ENCODE results near the gene TMPRSS9.
"Not testable (repeated sequence)": the region's sequence is repeated elsewhere in the genome, so short reads cannot be mapped to it uniquely, and the experiment has no call there.

TMPRSS9 gene

DNA sequence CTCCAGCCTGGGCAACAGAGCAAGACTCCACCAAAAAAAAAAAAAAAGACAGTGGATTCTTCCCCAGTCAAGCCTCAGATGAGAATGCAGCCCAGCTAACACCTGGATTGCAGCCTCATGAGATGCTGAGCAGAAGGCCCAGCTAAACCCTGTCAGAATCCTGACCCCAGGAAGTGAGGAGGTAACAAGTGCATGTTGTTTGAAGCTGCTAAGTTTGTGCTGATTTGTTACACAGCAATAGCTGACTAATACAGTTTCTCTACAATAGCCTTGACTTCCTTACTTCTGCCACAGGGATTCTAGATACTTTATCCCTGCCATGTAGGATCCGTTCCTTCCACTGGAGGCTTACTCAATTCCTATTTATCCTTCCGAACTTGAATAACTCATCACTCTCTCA, 20.5 kb downstream of the TMPRSS9 start:
- in situ Hi-C loops (cut with MboI; ENCODE audit: low pct_unique_long_range_greater_than_20kb, low sequenced_read_pairs), result no loop called here

GRCh38 chr19:2381148-2381820, 21.2 kb downstream of the TMPRSS9 start:
- in situ Hi-C loops (cut with MboI; ENCODE audit: low pct_unique_long_range_greater_than_20kb, low sequenced_read_pairs), result no loop called here
- DNase-seq, result no peak

More for the DNA sequence above, 20.5 kb downstream of the TMPRSS9 start:
- DNase-seq, result no peak

DNA sequence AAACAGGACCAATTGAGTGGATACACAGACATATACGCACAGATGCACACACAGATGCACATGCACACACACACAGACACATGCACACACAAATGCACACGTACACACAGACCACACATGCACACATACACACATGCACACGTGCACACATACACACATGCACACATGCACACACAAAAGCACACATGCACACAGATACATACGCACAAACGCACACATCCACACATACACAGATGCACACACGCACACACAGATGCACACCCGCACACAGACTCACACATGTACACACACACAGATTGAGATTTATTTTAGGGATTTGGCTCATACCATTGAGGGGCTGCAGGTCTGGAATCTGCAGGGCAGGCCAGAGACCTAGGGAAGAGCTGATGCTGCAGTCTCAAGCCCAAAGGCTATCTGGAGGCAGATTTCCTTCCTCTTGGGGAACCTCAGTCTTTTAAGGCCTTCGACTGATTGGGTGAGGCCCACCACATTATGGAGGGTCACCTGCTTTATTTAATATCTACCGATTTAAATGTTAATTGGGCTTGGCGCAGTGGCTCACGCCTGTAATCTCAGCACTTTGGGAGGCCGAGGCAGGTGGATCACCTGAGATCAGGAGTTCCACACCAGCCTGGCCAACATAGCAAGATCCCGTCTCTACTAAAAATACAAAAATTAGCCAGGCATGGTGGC, 22.6 kb downstream of the TMPRSS9 start:
- in situ Hi-C loops (cut with MboI; ENCODE audit: low pct_unique_long_range_greater_than_20kb, low sequenced_read_pairs), result no loop called here
- no peak for DNase-seq

- DNase-seq, result peak; percentile 54
- in situ Hi-C loops (cut with MboI; ENCODE audit: low pct_unique_long_range_greater_than_20kb, low sequenced_read_pairs), result no loop called here
Observed at GRCh38 chr19:2385053-2385721, 25.1 kb downstream of the TMPRSS9 start.

DNA sequence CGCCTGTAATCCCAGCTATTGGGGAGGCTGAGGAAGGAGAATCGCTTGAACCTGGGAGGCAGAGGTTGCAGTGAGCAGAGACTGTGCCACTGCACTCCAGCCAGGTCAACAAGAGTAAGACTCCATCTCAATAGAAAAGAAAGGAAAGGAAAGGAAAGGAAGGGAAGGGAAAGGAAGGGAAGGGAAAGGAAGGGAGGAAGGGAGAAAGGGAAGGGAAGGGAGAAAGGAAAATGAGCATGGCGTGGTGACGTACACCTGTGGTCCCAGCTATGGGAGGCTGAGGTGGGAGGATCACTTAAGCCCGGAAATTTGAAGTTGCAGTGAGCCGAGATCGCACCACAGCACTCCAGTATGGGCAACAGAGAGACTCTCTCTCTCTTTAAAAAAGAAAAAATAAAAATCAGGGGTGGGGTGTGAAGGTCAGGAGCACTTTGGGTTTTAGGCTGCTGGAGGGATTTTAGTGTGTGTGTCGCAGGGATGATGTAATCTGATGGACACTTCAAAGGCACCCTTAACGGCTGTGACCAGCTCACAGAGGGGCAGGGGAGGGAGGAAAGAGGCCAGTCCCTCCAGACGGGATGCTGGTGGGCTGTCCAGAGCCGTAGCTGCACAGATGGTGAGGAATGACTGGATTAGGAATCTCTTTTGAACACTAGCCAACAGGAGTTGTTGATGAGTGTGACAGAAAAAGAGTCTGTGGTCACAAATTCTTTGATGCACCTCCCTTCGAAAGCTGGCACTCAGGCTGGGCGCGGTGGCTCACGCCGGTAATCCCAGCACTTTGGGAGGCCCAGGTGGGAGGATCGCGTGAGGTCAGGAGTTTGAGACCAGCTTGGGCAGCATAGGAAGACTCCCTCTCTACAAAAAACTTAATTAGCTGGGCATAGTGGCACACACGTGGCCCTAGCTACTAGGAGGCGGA, 27.6 kb downstream of the TMPRSS9 start:
- in situ Hi-C loops (cut with MboI; ENCODE audit: low pct_unique_long_range_greater_than_20kb, low sequenced_read_pairs), result no loop called here
- no peak for DNase-seq

DNA sequence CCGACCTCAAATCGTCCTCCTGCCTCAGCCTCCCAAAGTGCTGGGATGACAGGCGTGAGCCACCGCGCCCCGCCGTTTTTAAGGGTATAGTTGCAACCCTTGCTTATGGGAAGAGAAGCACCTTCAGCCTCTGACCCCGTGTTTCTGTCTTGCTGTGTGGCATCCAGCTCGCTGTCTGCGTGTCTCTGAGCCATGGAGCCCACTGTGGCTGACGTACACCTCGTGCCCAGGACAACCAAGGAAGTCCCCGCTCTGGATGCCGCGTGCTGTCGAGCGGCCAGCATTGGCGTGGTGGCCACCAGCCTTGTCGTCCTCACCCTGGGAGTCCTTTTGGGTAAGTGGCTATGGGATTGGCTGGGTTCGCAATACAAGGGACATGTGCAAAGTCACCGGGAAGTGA, 29.5 kb downstream of the TMPRSS9 start:
- in situ Hi-C loops (cut with MboI; ENCODE audit: low pct_unique_long_range_greater_than_20kb, low sequenced_read_pairs), result no loop called here
- no peak for DNase-seq

GRCh38 chr19:2391118-2391725, 31.2 kb downstream of the TMPRSS9 start:
- in situ Hi-C loops (cut with MboI; ENCODE audit: low pct_unique_long_range_greater_than_20kb, low sequenced_read_pairs), result no loop called here
- peak; percentile 82 for DNase-seq

- no peak for DNase-seq
- in situ Hi-C loops (cut with MboI; ENCODE audit: low pct_unique_long_range_greater_than_20kb, low sequenced_read_pairs), result no loop called here
Observed at GRCh38 chr19:2392366-2392765, 32.3 kb downstream of the TMPRSS9 start.

GRCh38 chr19:2392899-2393298, 32.8 kb downstream of the TMPRSS9 start:
- in situ Hi-C loops (cut with MboI; ENCODE audit: low pct_unique_long_range_greater_than_20kb, low sequenced_read_pairs), result not testable (repeated sequence)

DNA sequence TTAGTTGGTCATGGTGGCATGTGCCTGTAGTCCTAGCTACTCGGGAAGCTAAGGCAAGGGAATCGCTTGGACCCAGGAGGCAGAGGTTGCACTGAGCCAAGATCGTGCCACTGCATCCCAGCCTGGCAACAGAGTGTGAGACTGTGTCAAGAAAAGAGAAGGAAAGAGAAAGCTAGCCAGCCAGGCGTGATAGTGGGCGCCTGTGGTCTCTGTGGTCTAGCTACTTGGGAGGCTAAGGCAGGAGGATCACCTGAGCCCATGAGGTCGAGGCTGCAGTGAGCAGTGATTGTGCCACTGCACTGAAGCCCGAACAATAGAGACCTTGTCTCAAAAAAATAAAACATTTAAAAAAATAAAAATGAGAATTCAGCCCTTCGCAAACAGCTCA, 34.0 kb downstream of the TMPRSS9 start:
- in situ Hi-C loops (cut with MboI; ENCODE audit: low pct_unique_long_range_greater_than_20kb, low sequenced_read_pairs), result no loop called here
- DNase-seq, result no peak

More at GRCh38 chr19:2392899-2393298, 32.8 kb downstream of the TMPRSS9 start:
- not testable (repeated sequence) for DNase-seq

DNA sequence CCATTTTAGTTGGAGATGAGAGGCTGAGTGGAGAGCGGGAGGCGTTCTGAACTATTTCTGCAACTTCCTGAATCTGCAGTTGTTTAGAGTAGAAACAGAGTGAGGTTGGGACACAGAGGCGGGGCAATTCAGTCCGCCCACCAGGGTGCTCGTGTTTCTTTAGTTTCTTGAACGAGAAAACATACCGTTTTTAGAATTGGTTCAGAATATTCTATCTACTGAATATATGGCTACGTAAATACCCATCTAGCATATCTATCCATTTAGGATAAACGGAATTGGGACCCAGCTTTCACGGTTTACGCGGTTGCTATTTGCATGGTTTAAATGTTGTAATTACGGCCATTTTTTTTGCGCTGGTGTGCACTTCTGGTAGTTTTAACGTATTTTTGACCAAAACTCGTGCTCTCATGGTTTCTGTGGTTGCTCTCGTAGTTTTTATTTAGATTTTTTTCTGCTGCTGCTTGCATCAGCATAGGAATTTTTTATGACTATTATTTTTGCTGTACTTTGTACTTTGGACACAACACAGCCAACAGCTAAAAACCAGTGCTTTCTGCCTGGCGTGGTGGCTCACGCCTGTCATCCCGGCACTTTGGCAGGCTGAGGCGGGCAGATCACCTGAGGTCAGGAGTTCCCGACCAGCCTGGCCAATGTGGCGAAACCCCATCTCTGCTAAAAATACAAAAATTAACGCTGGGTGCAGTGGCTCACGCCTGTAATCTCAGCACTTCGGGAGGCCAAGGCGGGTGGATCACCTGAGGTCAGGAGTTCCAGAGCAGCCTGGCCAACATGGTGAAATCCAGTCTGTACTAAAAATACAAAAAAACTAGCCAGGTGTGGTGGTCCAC, 34.6 kb downstream of the TMPRSS9 start:
- in situ Hi-C loops (cut with MboI; ENCODE audit: low pct_unique_long_range_greater_than_20kb, low sequenced_read_pairs), result no loop called here
- peak; percentile 52 for DNase-seq

DNA sequence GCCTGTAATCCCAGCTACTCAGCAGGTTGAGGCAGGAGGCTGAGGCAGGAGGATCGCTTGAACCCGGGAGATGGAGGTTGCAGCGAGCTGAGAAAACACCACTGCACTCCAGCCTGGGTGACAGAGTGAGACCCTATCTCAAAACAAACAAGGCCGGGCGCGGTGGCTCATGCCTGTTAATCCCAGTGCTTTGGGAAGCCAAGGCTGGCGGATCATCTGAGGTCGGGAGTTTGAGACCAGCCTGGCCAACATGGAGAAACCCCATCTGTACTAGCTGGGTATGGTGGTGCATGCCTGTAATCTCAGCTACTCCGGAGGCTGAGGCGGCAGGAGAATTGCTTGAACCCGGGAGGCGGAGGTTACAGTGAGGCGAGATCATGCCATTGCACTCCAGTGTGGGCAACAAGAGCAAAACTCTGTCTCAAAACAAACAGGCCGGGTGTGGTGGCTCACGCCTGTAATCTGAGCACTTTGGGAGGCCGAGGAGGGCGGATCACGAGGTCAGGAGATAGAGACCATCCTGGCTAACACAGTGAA, 35.3 kb downstream of the TMPRSS9 start:
- in situ Hi-C loops (cut with MboI; ENCODE audit: low pct_unique_long_range_greater_than_20kb, low sequenced_read_pairs); DNase-seq: not testable (repeated sequence)

GRCh38 chr19:2397173-2397572, 37.1 kb downstream of the TMPRSS9 start:
- in situ Hi-C loops (cut with MboI; ENCODE audit: low pct_unique_long_range_greater_than_20kb, low sequenced_read_pairs); DNase-seq: not testable (repeated sequence)

GRCh38 chr19:2398735-2399305, 38.8 kb downstream of the TMPRSS9 start:
- no peak for DNase-seq
- in situ Hi-C loops (cut with MboI; ENCODE audit: low pct_unique_long_range_greater_than_20kb, low sequenced_read_pairs), result no loop called here

GRCh38 chr19:2399582-2399981, 39.5 kb downstream of the TMPRSS9 start:
- in situ Hi-C loops (cut with MboI; ENCODE audit: low pct_unique_long_range_greater_than_20kb, low sequenced_read_pairs), result no loop called here
- DNase-seq, result no peak

DNA sequence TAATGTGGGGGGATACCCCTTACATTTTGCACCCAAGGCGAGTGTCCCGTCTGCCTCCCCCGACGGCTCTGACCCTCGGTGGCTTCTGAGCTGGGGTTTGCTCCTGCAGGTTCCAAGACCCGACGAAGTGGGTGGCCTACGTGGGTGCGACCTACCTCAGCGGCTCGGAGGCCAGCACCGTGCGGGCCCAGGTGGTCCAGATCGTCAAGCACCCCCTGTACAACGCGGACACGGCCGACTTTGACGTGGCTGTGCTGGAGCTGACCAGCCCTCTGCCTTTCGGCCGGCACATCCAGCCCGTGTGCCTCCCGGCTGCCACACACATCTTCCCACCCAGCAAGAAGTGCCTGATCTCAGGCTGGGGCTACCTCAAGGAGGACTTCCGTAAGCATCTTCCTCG, 48.2 kb downstream of the TMPRSS9 start:
- in situ Hi-C loops (cut with MboI; ENCODE audit: low pct_unique_long_range_greater_than_20kb, low sequenced_read_pairs), result no loop called here
- no peak for DNase-seq

GRCh38 chr19:2409352-2409912, 49.4 kb downstream of the TMPRSS9 start:
- DNase-seq, result no peak
- in situ Hi-C loops (cut with MboI; ENCODE audit: low pct_unique_long_range_greater_than_20kb, low sequenced_read_pairs), result no loop called here
